Inferior parietal cortex (tissue), 1 donor: ENCODE data around the gene OPRL1.

Experiments
- DNase-seq: peaks from one replicate; pipeline ENCODE4 v3.0.0-alpha.2; 2016; ENCODE audit errors: extremely low spot score

The OPRL1 gene

DNA sequence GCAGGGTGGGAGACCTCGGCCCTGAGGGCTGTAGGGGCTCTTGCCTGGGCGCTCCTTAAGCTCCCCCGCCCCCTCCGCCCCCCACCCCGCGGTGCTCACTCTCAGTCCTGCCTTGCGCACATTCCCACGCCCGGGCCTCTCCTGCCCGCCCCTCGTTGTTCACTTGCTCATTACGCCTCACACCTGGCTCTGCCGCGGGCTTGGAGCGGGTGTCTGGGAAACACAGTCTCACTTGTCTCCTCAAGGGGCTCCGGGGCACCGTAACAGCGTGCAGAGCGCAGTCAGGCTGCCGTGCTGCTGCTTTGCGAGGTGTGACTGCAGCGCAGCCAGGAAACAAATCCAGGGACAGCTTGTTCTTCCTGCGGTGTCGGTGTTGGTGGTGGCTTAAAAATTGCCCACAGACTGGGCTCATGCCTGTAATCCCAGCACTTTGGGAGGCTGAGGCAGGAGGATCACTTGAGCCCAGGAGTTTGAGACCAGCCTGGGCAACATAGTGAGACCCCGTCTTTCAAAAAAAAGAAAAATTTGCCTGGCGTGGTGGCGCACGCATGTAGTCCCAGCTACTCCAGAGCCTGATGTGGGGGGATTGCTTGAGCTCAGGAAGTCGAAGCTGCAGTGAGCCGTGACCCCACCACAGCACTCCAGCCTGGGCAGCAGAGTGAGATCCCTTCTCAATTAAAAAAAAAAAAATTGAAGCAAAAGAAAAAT lies 22.9 kb downstream of the OPRL1 start:
- DNase-seq: no peak

DNA sequence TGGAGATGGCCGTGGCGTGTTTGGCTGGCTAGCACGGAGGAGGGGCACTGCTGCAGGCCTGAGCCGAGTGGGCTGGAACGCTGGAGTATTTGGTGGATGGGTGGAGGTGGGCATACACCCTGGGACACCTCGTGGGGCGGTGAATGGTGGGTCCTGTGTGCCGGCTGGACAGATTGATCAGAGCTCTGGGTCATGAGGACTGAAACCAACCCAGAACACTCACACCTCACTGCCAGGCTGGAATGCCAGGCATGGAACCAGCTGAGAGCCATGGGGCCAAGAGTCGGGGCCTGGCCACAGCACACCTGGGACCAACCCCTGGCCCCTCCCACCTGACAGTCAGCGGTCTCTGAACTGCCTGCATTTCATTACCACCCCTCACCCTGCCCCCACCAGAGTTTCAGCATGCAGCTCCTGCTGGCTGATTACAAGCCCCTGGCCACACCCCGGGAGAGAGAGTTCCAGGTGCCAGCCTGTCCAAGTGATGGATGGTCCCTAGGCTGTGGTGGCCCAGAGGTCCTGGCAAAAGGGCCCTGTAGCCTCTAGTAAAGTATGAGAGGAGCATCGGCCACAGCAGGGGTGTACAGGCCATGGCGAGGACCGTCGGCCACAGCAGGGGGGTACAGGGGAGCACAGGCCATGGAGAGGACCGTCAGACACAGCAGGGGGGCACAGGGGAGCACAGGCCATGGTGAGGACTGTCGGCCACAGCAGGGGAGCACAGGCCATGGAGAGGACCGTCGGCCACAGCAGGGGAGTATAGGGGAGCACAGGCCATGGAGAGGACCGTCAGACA lies 24.2 kb downstream of the OPRL1 start:
- no peak for DNase-seq

DNA sequence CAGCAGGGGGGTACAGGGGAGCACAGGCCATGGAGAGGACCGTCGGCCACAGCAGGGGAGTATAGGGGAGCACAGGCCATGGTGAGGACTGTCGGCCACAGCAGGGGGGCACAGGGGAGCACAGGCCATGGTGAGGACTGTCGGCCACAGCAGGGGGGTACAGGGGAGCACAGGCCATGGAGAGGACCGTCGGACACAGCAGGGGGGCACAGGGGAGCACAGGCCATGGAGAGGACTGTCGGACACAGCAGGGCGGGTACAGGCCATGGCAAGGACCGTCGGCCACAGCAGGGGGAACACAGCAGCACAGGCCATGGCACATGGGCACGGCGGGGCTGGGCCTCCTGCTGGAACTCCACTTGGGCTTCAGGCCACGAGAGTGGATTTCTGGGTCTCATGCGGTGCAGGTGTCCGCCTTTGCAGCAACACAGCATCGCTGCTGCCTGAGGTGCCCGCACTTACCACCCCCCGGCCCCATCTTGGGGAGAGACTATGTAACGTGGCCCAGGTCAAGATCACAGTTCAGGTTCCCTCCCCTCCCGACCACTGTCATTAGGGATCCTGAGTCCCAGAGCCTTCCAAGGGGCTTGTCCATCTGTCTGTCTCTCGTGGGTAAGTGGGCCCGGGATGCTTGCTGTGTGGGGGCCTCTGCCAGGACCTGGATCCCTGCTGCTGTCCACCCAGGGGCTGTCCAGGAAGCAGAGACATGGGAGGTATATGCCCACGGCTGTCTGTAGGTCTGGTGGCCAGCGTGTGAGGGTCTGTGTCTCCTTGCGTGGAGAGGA lies 25.0 kb downstream of the OPRL1 start:
- DNase-seq: no peak

DNA sequence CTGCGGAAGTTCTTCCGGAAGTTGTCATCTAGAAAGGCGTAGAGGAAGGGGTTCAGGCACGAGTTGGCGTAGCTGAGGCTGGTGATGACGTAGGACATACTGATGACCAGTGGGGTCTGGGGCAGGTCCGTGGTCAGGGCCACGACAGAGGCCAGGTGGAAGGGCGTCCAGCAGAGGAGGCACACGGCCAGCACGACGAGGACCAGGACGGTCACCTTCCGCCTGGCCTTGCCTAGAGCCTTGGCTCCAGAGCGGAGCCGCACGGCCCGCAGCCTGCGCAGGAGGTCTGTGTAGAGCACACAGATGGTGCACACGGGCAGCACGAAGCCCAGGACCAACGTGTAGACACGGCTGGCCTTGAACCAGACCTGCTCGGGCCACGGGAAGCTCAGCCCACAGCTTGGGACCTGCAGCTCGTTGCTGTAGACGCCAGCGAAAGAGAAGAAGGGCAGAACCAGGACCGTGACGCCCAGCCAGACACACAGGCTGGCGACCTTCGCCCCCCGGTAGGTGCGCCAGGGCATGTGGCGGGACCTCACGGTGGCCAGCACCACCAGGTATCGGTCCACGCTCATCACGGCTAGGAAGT lies 26.1 kb downstream of the OPRL1 start:
- no peak for DNase-seq

DNA sequence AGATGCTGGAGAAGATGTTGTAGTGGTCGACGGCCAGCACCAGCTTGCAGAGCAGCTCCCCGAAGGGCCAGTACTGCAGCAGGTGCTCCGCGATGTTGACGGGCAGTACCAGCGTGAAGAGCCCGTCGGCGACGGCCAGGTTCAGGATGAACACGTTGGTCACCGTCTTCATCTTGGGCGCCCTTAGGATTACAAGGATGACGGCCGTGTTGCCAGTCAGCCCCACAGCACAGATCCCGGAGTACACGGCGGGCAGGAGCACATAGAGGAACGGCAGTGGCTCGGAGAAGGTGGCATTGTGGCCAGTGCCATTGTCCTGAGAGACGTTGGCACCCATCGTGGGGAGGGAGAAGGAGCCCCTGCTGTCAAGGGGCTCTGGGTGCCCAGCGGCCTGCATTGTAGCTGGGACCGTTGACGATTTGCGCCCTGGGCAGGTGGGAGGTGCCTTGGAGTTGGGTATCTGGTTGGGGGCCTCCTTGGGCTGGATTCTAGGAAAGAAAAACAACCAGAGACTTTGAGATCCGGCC lies 26.6 kb downstream of the OPRL1 start:
- DNase-seq: no peak

DNA sequence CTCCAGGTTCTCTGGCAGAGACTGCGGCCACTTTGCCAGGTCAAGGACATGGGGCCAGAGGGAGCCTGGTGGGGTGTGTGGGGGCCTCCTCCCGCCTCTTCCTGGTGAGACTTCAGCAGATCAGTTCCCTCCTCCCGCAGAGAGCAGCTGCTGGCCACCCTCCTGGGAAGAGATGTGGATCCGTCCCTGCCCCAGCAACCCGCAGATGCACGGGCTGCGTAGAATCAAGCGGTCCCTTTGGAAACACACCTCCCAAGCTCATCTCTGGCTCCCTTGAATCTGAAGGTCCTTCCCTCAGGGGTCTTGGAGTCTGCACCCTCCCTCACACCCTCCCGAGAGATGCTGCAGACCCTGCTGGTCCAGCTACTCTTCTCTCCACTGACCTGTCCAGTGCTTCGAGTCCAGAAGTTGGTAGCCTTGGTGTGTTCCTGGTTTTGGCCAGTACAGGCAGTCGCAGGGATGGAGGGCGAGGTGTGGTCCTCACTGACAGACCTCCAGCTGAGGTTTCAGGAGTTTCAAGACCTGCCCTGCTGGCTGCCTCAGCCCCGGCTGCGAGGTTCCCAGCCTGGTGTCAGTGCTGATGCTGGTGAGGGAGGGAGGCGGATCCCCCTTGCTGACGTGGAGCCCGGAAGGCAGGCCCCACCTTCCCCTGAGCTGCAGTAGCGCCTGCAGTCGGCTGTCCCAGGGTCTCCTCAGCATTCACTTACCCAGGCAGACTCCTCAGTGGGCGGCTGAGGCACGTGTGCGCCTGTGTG lies 27.3 kb downstream of the OPRL1 start, which contains the start of gene NPBWR2:
Gene NPBWR2 (minus strand): TSS at position 585 of the 755 bp plus-strand sequence. CDS start 734 bp downstream, outside the sequence.
- DNase-seq: no peak

DNA sequence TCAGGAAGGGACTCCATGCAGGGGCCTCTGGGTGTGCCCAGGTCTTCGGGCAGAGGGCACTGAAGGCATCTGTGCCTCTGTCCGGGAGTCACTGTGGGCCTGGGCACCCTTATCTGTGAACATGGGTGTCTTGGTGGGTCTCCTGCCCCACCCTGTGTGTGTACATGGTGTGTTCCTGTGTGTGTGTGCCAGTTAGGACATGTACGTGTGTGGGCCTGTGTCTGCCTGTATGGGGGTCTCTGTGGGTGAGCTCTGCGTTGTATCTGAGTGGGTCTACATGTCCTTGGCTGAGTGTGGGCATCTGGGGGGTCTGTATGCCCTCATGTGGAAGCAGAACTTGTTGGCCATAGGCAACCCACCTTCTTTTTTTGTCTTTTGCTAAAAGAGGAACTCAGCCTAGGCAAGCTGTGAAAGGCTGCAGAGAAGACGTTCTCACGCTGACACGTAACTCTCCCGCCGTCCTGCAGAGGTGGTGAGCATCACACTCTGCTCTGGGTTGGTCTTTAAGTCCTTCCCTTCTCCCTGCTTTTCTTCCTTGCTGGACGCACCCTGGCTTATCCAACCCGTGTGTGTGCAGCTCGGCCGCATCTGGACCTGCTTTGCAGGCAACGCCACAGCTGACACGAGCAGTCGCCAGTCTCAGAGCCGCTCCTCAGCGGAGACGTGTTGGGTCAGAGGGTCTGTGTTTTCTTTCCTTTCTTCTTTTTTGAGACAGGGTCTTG lies 28.0 kb downstream of the OPRL1 start:
- no peak for DNase-seq

DNA sequence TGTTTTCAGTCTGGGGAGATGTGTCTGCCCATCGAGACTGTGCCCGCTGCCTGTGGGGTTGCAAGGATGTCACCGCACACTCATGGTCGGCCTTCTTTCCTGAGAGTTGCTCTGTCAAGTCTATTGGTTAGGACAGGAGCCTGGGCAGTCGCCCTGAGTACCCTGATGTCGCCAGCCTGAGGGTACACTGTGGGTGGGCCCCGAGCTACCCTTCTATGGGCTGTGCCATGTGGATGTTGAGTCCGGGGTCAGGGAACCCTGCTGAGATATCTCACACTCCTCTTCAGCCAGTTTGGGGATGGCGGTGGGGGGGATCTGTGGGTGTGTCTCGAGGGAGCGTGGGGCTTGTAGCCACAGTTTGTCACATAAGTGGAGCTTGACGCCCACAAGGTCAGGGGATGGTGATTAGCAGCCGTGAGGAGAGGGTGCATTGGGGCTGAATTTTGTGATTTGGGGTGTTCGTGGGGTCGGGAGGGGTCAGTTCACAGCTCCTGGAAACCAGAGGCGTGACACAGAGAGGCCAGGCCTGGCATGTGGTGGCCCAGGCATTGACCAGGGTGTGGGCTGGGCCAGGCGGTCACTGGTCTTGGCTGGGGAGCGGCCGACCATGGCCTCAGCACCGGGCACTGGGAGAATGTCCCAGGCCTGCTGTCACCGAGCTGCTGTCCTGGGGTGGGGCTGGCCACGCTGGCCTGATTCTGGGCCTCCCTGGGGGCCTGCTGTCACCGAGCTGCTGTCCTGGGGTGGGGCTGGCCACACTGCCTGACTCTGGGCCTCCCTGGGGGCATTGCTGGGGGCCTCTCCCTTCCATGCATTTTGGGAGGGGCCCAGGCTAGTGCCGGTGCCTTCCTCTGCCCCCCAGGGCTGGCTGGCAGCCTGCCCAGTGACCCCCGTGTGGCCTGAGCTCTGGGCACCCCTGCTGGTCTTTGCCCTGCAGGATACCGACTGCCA lies 29.1 kb downstream of the OPRL1 start:
- no peak for DNase-seq

DNA sequence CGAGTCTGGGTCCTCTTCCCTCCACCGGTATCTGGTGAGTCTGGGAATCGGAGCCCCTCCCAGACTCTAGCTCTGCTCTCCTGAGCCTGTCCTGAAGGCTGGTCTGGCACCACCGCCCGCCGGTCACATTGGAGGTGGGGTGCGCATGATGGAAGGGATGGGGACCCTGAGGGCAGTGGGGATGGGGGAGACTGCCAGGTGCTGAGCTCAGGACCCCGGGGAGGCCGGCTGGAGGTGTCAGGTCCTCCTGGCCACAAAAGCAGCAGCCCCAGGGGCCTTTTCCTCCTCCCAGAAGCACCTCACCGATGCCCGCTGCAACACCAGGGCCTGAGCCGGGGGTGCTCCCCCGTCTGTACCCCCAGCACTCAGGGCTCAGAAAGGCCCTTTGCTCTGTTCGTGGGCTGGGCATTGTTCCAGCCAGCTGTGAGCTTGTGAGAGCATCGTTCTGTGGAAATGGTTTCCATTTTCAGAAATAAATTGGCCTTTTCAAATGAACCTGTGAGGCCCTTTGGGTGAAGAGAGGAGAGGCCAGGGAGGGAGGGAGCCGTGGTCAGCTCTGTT lies 30.0 kb downstream of the OPRL1 start:
- no peak for DNase-seq

DNA sequence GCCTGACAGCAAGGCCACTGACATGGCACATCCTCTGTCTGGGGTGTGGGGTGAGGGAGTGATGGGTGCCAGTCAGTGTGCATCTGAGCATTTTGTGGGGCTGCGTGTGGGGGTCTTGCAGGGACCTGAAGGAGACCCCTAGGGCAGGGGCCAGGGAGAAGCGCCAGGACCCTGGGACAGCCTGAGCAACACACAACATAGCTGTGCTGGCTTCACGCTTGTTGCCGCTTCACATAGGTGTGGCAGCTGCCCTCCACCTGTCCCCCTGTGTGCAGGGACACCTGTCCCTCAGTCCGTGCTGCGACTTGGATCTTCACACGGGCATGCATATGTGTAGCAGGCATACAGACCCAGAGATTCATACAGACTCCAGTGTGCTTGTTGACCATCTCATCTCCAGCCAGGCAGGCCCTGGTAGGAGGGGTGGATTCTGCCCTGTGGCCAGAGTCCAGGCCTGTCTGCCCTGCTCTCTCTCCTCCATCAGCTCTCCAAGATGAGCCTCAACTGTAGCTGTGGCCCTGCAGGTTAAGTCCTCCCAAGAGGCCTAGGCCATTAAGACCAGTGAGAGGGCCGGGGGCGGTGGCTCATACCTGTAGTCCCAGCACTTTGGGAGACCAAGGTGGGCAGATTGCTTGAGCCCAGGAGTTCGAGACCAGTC lies 30.7 kb downstream of the OPRL1 start:
- DNase-seq: no peak

DNA sequence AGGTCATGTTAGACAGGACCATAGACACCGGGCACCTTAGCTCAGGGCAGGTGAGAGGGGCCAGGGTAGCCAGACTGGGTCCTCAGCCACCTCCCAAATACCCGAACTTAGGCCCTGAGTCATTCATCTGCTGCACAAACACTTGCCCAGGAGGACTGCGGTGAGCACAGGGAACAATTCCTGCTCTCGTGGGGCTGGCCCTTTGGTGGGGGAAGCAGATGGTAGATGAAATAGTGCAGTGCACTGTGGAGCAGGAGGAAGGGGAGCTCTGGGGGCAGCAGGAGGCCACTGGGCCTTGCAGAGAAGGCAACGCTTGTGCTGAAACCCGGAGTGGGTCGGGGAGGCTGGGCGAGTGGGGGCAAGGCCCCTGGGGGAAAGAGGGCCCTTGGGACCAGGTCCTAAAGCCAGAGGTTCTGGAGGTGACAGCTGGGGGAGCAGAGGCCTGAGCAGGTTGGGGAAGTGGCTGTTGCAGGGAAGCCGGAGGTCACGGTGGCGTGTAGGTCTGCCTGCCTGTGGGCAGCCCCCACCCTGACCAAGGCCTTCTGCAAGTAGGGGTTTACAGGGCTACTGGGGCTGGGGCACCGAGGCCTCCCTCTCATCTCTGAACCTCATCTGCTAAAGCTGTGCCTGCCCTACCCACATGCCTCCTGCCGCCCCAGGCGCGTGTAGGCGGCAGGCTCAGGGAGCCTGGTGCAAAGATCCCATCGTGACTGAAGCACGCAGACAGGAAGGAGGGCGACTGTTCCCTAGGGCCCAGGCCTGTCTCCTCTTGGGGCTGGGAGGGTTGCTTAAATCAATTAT lies 32.2 kb downstream of the OPRL1 start:
- DNase-seq: no peak

DNA sequence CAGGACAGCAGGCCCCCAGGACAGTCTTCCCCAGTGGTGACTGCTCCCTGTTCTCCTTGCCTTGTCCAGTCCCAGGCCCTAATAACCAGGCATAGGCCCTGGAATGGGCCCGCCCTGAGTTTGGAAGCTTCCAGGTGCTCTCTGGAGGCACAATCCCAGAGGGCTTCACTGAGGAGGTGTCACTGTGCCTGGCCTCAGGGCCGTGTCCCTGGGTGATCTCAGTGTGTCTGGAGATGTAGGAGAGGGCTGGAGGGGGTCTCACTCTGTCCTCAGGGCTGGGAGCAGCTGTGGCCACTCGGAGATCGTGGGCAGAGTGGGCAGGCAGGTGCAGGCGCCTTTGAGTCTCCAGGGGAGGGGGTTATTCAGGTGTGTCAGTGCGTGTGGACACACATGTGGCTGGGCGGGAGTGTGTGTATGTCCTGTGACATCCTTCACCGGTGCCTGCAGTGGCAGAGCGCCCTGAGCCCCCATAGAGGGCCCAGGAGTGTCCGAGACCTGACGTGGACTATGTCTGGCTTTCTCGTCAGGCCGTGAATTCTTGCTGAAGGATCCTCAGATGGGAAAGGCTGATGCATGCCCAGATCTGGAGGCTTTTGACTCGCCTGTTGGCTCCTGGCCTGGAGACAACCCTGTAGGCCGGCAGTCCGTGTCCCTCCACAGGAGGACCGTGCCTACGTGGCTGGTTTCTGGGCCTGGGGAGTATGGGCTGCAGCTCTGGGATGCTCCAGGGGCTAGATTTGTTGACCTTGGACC lies 33.0 kb downstream of the OPRL1 start:
- no peak for DNase-seq

DNA sequence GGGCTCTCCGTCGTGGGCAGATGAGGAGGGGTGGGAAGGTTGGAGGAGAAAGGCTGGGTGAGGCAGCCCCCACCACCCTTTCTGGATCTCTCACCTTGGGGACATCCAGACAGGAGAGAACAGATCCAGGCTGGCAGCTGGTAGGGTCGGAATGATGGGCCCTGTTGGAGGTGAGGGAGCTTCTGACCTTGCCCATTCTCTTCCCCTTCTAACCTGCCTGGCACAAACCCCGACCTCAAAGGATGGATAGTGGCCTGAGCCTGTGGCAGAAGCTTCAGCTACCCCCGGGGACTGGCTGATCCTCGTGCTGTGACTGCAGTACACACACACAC lies 33.5 kb downstream of the OPRL1 start:
- DNase-seq: no peak

DNA sequence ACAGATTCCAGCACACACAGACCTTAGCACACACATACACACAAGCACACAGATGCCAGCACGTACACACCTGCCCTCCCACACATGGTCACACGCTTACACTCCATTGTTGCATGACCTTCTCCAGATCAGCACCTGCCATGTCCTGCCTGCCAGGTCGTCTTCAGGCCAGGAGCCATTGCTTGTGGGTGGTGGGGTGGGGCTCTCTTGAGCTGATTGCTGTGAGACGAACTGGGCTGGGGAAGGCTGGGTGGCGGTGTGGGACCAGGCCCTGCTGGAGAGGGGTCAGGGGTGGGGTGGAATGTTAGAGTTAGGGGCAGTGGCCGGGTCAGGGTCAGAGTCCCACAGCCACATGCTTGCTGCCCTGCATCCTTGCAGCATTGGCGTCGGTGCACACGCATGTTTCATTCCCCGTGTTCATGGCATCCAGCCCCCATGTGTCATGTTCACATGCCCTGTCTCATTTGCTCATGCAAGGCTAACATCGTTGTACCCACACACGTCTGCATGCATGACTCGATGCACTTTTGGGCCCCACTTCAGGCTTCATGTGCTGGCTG lies 34.0 kb downstream of the OPRL1 start:
- DNase-seq: no peak

DNA sequence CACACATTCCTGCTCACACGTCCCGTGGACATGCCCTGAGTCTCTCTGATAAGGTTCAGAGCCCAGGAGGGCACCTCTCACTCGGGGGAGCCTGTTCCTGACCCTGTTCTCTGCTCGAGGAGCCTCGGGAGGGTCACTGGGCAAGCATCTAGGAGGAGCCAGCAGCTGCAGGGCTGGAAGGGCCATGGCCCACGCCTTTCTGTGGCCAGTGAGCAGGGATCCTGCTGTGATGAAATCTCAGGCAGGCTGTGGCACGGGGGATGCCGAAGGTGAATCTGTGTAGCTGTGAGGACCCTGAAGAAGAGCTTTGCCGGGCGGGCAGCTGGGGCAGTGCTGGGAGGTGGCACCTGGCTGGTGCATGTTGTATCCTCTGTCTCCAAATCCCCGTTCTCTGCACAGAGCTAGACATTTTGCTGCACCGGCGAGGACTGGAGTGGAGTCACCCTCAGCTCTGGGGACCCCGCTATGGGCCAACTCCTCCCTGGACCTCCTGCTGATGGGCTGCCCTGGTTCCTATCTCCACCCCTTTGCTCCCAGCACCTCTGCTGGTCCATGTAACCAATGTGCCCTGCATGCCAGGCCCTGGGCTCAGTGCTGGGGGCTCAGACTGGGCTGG lies 34.6 kb downstream of the OPRL1 start:
- no peak for DNase-seq
